Adipose tissue (tissue), 3 donors: ENCODE measurements around the gene FAM193A. TPM values are rescaled to one million over a fixed set of nuclear protein-coding genes. Genes with fewer than 3 reads are reported as not detected.
"Not testable (repeated sequence)": the region's sequence is repeated elsewhere in the genome, so short reads cannot be mapped to it uniquely, and the experiment has no call there.

Experiments used
- H3K27ac ChIP-seq: one replicate; pipeline ENCODE4 v1.5.1; 2013; ENCODE audit warnings: low read depth, low read length
- WGBS, 3 donors: extraction: QIAGEN DNeasy Blood & Tissue Kit; methylation state at CpG; one replicate each; pipeline ENCODE4 v1.1.7; 2013; 5-methylcytosine and 5-hydroxymethylcytosine counted together
- polyA plus RNA-seq, 3 donors: library from polyadenylated mRNA; stranded (reverse); fragments of 200-250 nt; gene quantifications; one replicate each; pipeline ENCODE4 v1.2.3, GENCODE V29; 2013
- donor health status: healthy with polysubstance abuse.
- donor health status: Bipolar disorder and iron deficiency.
- donor health status: healthy.

FAM193A gene
- polyA plus RNA-seq, 3 donors: 5.5 to 10.7 (median 9.7) TPM

DNA sequence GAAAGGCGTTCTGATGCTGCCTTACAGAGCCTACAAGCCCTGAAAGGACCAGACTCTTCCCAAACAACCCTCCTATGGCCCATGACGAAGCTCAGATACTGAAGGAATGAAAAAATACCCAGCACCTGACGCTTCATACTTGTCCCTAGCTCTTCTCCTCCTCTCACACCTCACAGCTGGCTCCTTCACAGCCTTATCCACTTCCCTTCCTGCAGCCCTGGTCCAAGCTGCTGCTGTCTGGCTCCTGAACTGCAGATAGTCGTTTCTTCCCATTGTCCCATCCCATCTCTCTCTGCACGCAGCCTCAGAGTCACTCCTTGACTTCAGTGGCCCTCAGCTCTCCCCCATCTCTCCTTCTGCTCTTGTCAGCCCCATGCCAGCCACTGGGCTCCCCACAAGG, 56.6 kb downstream of the FAM193A start:
- 51 to 59% (median 58%) methylated on average over 5 of the region's 5 CpGs for WGBS, 3 donors
- no peak overlapping the region for H3K27ac ChIP-seq

DNA sequence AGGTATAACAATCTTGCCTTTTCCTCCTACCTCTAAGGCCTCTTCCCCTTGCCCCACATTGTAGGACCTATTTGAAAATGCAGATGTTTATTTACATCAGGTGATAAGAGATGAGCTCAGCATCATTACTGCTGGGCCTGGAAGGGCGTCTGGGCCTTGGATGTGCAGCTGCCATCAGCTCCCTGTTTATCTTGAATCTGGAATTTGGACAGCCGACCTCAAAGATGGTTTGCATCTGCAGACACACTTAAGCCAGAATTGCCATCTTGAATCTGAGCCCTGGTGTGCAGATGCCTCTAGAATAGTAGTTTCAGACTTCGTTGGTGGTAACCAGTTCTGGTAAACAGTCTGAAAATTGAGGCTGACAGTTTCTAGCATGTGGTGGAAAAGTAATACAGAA, 59.0 kb downstream of the FAM193A start:
- no peak overlapping the region for H3K27ac ChIP-seq
- WGBS, 3 donors: 57 to 68% (median 64%) methylated on average over 3 of the region's 3 CpGs

DNA sequence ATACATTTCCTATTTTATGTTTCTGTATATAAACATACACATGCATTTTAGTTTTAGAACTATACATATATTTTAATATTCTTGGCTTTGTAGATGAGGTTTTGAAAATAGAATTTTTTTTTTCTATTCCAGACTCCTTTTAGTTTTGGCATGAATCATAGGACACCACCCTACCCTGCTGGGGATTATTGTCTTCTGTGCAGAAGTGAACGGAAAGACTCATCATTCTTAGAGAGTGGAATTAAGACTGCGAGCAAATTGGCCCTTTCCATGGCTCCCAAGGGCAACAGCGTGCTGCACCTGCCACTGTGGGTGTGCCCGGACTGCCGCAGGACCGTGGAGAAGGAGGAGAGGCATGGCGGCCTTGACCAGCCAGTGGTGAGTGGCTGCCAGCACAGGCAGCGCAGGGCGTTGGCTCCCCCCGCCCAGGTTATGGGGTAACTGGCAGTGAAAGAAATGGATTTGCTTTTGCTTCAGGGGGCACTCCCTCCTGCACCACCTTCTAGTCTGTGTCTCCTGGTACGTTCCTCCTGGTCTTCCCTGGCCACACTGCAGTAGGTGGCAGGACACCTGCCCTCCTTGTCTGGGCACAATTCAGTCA, 59.6 kb downstream of the FAM193A start:
- H3K27ac ChIP-seq: no peak overlapping the region
- 84 to 90% (median 90%) methylated on average over 11 of the region's 11 CpGs for WGBS, 3 donors

DNA sequence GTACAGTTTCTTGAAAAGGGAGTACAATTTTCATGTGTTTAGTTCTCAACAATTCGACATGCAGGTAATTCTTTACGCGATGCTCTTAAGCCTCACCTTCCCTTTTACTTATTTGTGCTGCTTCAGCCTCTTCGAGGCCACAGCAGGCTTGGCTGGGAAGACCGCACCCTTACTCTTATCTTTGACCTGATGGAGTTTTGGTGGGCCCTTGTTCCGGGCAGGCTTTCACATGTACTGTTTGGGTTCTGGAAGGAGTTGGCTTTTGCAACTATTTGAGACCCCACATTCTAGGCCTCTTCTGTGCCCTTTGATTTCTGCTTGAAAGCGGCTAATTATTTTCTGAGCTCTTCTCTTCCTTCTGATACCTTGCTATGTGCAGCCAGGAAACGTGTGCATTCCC, 60.2 kb downstream of the FAM193A start:
- WGBS, 3 donors: 86 to 90% (median 88%) methylated on average over 8 of the region's 8 CpGs
- no peak overlapping the region for H3K27ac ChIP-seq

DNA sequence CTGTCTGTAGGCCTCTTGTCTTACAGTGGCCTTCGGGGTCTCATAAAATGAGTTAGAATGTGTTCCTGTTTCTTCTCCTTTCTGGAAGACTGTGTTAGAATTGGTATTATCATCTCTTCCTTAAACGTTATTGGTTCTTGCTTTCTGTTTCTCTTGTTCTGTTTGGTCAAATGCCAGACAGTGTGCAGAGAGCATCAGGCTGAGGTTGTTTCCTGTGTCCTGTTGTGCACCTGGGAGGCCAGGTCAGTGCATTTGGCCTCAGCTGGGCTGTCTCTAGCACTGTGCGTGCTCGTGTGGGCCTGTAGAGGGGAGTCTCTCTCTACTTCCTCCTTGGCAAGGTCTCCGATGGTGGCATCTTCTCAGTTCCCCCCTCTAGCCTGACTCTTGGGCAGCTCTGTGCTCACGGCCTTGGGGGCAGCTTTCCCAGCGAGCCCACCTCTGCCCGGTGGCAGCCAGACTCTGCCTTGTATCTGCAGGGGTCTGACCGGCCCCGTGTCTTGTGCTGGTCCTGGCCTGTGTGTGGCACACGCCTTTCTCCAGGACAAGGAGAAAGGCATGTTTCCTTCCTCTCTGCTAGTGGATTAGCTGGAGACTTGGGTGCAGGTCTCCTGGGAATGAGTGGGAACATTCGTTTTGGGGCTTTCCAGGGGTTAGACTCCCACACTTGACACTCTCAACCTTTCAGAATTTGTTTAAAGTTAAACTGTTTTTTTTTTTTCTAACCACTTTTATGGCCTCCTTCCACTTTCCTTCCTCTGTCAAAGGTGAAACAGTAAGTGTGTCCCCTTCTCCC, 62.3 kb downstream of the FAM193A start:
- no peak overlapping the region for H3K27ac ChIP-seq
- WGBS, 3 donors: 23 to 48% (median 28%) methylated on average over 12 of the region's 12 CpGs

DNA sequence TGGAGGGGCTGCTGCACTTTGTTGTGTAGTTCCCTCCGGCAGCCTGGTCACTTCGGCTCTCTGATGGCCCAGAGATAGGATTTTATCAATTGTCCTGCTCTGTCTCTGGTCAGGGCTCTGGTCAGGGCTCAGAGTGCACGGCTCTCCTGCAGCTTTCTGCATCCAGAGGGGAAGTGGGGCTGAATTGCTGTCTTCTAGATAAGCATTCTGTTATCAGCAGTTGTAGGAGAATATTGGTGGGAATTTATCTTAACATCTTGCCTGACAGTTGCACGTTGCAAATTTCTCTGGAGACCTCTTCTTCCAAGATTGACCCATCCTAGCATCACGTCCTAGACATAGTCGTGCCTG, 62.8 kb downstream of the FAM193A start:
- no peak overlapping the region for H3K27ac ChIP-seq
- 46 to 67% (median 55%) methylated on average over 6 of the region's 6 CpGs for WGBS, 3 donors

DNA sequence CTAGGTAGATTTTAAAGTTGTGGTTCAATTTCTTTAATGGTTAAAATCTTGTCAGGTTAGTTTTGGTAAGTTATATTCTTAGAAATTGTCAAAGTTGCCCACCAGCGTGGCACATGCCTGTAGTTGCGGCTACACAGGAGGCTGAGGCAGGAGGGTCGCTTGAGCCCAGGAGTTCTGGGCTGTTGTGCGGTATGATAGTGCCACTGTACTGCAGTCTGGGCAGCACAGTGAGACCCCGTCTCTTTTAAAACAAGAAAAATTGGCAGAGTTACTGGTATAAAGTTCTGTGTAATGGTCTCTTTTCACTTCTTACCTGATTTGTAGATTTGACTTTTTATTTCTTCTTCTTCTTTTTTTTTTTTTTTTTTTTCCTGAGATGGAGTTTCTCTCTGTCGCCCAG, 64.4 kb downstream of the FAM193A start:
- WGBS, 3 donors: 94 to 97% (median 96%) methylated on average over 6 of the region's 6 CpGs

DNA sequence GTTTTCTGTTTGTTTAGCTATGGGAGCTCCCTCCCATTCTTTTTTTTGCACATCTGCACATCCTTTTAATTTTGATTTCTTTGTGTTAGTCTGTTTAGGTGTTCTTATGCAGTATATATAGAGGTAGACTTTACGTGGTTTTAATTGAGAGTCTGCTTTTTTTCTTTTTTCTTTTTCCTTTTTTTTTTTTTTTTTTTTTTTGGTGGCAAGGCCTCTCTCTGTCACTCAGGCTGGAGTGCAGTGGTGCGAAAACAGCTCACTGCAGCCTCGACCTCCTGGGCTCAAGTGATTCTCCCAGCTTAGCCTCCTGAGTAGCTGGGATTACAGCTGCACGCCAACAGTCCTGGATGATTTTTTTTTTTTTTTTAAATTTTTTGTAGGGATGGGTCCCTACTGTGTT, 68.2 kb downstream of the FAM193A start:
- WGBS, 3 donors: 89 to 94% (median 92%) methylated on average over 4 of the region's 4 CpGs

More for the DNA sequence above, 64.4 kb downstream of the FAM193A start:
- no peak overlapping the region for H3K27ac ChIP-seq

DNA sequence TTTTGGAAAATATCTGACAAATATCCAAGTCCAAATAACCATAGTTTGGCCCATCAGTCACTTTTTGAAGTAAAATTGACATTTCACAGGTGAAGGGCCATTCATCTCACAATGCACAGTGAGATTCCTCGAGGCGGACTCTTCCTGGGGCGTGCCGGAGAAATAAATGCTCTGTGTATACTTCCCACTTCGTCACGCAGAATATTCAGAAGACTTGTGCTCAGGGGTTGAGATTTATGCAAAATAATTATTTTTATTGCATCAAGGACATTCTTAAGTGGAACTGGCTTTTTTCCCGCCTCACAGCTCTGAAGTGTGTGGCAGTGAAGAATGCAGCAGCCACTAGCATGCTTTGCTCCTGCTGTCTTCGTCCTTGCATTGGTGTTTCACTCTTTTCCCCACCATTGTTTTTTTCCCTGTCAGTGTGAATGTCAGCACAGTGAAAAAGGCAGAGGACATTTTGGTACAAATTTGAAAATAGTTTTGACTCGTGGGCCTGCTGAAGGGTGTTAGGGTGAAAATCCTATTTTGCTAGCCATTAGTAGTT, 70.6 kb downstream of the FAM193A start:
- 81 to 91% (median 88%) methylated on average over 9 of the region's 9 CpGs for WGBS, 3 donors
- no peak overlapping the region for H3K27ac ChIP-seq

More for the DNA sequence above, 68.2 kb downstream of the FAM193A start:
- no peak overlapping the region for H3K27ac ChIP-seq

DNA sequence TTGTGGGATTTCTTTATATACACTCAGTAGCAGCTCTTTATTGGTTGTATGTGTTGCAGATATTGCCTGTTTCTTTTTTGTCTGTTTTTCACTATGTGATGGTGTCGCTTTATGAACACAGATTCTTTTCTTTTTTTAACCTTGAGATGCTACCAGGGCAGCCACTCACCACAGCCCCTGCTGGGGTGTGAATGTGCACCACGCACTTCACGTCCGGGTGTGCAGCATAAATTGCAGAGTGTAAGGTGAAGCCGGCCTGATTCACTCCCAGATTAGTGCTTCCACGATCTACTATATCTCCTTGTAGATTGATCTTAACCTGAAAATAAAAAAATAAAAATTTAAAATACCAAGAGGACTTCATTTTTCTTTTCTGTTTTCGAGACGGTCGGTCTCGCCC, 71.4 kb downstream of the FAM193A start:
- no peak overlapping the region for H3K27ac ChIP-seq
- 93 to 94% (median 94%) methylated on average over 10 of the region's 10 CpGs for WGBS, 3 donors

DNA sequence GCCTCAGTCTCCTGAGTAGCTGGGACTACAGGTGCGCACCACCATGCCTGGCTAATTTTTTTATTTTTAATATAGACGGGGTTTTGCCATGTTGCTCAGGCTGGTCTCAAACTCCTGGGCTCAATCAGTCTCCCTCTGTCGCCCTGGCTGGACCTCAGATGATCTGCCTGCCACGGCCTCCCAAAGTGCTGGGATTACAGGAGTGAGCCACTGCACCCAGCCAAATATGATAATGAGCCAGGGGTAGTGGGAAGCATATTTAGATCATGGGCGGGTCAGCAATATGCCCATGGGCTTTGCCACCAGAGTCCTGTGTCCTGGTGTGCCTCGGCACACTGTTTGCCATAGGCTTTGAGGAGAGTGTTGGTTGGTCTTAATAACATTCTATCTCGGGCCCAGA, 71.8 kb downstream of the FAM193A start:
- no peak overlapping the region for H3K27ac ChIP-seq
- whole genome bisulfite sequencing, 3 donors: 87 to 93% (median 91%) methylated on average over 7 of the region's 7 CpGs

DNA sequence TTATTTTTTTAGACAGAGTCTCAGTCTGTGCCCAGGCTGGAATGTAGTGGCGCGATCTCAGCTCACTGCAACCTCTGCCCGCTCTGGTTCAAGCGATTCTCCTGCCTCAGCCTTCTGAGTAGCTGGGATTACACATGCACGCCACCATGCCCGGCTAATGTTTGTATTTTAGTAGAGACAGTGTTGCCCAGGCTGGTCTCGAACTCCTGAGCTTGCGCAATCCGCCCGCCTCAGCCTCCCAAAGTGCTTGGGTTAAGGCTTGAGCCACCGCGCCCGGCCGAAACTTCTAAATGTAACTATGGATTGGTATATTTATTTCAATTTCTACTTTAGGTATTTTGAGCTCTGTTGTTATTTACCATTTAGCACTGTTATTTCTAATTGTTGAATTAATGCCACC, 79.4 kb downstream of the FAM193A start:
- no peak overlapping the region for H3K27ac ChIP-seq
- 94 to 97% (median 95%) methylated on average over 14 of the region's 14 CpGs for WGBS, 3 donors

DNA sequence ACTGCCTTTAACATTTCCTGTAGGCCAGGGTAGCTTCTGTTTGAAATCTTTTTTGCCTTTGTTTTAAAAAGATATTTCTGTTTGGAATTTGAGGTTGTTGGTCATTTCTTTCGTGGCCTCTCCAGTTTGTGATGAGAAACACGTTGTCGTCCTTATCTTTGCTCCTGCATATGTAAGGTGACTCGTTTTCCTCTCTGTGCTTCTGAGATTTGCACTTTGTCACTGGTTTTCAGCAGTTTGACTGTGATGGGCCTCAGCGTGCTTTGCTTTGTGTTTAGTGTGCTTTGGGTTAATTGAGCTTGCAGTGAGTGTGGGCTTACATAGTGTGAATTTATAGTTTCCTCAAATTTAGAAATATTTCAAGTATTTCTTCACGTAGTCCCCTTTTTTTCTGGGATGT, 81.5 kb downstream of the FAM193A start:
- WGBS, 3 donors: 83 to 88% (median 85%) methylated on average over 6 of the region's 6 CpGs
- no peak overlapping the region for H3K27ac ChIP-seq

DNA sequence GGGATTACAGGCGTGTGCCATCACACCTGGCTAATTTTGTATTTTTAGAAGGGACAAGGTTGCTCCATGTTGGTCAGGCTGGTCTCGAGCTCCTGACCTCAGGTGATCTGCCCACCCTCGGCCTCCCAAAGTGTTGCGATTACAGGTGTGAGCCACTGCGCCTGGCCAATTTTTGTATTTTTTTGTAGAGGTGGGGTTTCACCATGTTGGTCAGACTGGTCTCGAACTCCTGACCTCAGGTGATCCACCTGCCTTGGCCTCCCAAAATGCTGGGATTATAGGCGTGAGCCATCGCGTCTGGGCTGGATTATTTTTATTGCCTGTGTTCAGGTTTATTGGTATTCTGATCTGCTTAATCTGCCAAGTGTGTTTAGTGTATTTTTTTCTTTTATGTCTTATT, 82.3 kb downstream of the FAM193A start:
- WGBS, 3 donors: 95 to 97% (median 96%) methylated on average over 9 of the region's 9 CpGs
- H3K27ac ChIP-seq: not testable (repeated sequence)

DNA sequence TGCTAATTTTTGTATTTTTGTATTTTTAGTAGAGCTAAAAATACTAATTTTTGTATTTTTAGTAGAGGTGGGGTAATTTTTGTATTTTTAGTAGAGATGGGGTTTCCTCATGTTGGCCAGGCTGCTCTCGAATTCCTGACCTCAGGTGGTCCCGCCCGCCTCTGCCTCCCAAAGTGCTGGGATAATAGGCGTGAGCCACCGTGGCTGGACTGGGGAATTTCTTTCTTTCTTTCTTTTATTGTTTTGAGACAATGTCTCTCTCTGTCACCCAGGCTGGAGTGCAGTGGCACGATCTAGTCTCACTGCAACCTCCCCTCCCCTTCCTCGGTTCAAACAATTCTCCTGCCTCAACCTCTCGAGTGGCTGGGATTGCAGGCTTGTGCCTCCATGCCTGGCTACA, 83.0 kb downstream of the FAM193A start:
- WGBS, 3 donors: 92 to 96% (median 95%) methylated on average over 8 of the region's 8 CpGs

DNA sequence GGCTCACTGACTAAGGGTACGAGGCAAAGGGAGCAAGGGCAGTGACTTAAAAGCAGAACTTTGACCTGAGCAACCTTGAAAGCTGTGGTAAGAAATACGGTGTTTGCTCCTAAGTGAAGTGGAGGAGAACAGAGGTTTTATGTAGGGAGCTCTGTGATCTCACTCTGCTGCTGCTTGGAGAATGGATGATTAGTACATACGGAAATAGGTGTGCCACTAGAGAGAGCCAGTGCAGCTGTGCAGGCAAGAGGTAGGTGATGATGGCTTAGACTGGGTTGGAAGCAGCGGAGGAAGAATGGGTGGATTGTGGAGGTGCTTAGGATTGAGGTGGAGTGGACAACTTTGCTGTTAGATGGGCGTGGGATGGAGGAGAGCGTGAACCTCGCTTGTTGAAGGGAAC, 85.0 kb downstream of the FAM193A start:
- no peak overlapping the region for H3K27ac ChIP-seq
- 75 to 95% (median 91%) methylated on average over 7 of the region's 7 CpGs for WGBS, 3 donors

More for the DNA sequence above, 83.0 kb downstream of the FAM193A start:
- H3K27ac ChIP-seq: no peak overlapping the region

DNA sequence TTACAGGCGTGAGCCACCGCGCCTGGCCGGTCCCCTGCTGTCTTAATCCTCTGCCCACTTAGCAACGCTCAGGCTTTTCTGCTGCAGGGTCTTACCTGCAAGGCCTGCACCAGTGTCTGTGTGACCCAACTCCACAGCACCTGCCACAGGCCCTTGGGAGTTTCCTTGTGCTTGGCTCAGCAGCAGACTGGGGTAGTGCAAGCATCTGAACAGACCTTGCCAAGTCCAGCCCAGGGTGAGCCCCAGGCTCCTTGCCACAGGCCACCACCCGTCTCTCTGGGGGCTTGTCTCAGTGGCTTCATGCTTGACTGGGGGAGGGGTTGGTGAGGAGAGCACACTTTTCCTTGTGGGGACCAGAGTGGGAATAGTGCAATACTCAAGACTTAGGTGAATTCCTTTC, 87.0 kb downstream of the FAM193A start:
- no peak overlapping the region for H3K27ac ChIP-seq
- 88 to 95% (median 94%) methylated on average over 6 of the region's 6 CpGs for WGBS, 3 donors

DNA sequence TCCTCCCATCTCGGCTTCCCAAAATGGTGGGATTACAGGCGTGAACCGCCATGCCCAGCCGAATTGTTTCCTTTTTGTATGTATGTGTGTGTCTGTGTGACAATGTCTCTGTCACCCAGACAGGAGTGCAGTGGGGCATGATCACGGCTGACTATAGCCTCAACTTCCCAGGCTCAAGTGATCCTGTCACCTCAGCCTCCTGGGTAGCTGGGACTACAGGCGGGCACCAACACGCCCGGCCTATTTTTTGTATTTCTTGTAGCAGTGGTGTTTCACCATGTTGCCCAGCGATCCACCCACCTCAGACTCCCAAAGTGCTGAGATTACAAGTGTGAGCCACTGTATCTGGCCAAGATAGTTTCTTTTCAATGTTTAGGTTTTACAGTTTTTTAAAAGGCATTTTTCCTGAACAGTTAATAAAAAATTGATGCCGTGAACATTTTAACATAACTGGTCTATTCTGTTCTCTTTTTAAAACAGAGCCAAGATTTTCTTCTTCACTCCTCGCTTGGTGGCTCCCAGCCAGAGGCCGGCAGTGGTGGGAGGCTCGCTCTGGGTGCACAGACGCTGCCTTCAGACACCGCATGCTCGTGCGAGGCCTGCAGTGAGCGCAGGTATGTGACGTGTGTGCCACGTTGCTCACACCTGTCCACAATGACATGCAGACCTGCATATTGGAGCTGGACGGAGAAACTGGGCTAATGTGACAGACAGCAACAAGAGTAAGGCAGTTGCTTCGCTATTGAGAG, 88.5 kb downstream of the FAM193A start:
- 65 to 84% (median 76%) methylated on average over 22 of the region's 22 CpGs for WGBS, 3 donors
- no peak overlapping the region for H3K27ac ChIP-seq

DNA sequence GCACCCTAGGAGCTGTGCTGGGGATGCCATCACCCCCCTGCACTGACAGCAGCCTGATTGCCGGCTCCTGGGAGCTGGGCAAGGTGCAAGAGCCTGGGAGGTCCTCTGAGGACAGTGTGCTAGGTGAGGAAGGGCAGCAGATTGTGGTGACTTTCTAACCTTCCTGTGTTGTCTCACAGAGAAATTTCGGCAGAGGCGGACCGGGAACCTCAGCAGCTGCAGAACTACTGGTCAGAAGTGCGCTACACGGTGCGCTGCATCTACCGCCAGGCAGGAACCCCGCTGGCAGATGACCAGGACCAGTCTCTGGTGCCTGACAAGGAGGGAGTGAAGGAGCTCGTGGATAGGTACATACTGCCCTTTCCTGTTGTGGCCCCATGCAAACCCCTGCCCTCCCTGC, 89.8 kb downstream of the FAM193A start:
- WGBS, 3 donors: 39 to 80% (median 79%) methylated on average over 10 of the region's 10 CpGs
- no peak overlapping the region for H3K27ac ChIP-seq
